K562 (cell line): ENCODE results near the gene ISYNA1. TPM values are rescaled to one million over a fixed set of nuclear protein-coding genes. Genes with fewer than 3 reads are reported as not detected.
A peak's percentile ranks its signal among the peaks of the same experiment; 100 is the strongest.

Source experiments
- MAZ ChIP-seq, 2 experiments: fragments of 450-650 bp in 1 of 2; sonication (generic) in 1 of 2; formaldehyde crosslinking; IDR thresholded peaks in 1 of 2; conservative IDR thresholded peaks in 1 of 2; 2 replicates each; pipeline versions ENCODE4 v1.4.0 to v1.5.0; 2020; ENCODE audit warnings: mild to moderate bottlenecking in 1 of 2, missing genetic modification reagents in 1 of 2
- ZNF609 ChIP-seq: sonication (generic); formaldehyde crosslinking; IDR thresholded peaks from 2 replicates; pipeline ENCODE4 v1.8.1; 2023; ENCODE audit warnings: missing genetic modification reagents, mild to moderate bottlenecking, borderline replicate concordance
- polyA plus RNA-seq, 8 experiments: library from polyadenylated mRNA; depleted of rRNA in 4 of 8; stranded (reverse) in 5 of 8; unstranded in 3 of 8; fragments of >200 nt; fragmentation: Nextera tagmentation in 2 of 8; fragmentation: Illumina TruSeq in 1 of 8; extraction: Ambion mirVana in 2 of 8; extraction: Trizol in 1 of 8; gene quantifications; 2 replicates each; pipeline versions ENCODE4 v1.2.1 to v1.2.3, GENCODE V29; 2011 to 2014; ENCODE audit warnings: inconsistent platforms in 1 of 8, missing spikeins in 1 of 8
- total RNA-seq, 7 experiments: library from RNA; depleted of rRNA in 6 of 7; stranded (reverse); fragments of >200 nt in 6 of 7; fragmentation: Illumina TruSeq in 2 of 7; extraction: Trizol in 2 of 7; gene quantifications; 2 replicates each; pipeline versions ENCODE4 v1.2.1 to v1.2.3, GENCODE V29; 2011 to 2021; ENCODE audit warnings: low replicate concordance in 1 of 7
- TF ChIP-seq, protein P1 (sequence below): sonication (generic); formaldehyde crosslinking; IDR thresholded peaks from 2 replicates; pipeline ENCODE4 v1.8.0; 2022; ENCODE audit warnings: mild to moderate bottlenecking, missing genetic modification reagents

Gene ISYNA1
- total and polyA plus RNA-seq, 9 of the 15 experiments (the other 6 are each of a cell fraction or from before 2014, with no cell fraction given) = 21.8 to 460 (median 93.2) TPM

DNA sequence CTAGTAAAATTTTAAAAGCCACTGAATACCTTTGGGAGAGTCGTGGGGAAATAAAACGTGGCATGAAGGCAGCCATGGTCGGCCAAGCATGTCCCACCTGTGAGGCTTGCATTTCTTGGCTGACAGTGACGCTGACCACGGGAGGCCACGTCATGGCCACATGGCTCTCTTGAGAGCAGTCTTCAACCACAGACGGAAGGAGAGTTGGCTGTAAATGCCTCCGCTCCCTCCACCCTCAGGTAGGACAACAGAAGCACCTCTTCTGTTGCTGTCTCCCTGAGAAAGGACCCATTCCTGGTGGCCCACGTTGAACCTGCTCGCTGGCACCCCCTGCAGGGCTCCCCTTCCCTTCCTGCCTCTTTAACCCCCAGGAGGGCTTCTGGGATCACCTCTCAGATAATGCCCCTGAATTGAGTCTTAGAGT lies 29.9 kb downstream of the ISYNA1 start (continued):
- TF ChIP-seq, protein P1, sequence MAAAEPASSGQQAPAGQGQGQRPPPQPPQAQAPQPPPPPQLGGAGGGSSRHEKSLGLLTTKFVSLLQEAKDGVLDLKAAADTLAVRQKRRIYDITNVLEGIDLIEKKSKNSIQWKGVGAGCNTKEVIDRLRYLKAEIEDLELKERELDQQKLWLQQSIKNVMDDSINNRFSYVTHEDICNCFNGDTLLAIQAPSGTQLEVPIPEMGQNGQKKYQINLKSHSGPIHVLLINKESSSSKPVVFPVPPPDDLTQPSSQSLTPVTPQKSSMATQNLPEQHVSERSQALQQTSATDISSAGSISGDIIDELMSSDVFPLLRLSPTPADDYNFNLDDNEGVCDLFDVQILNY = 0 out of 2 replicates have a peak, but pooled peaks have one; percentile 54
- TF ChIP-seq MAZ (CRISPR knock-in tag; conservative IDR thresholded peaks at IDR 0.05 in 1 of 2, IDR thresholded peaks at IDR 0.05 in 1 of 2) = peak in 1 of 2 experiments; percentile 76; a peak in 1 of 4 replicates
- TF ChIP-seq ZNF609 (CRISPR knock-in tag) = 0 out of 2 replicates have a peak, but pooled peaks have one; percentile 41
